Measurements from ENCODE around the gene MSH3. TPM values are rescaled to one million over a fixed set of nuclear protein-coding genes. Genes with fewer than 3 reads are reported as not detected.

MSH3 gene
- total and polyA plus RNA-seq, 2 of the 8 experiments (the other 6 are each of a cell fraction or from before 2014, with no cell fraction given): 3.6 to 22.6 TPM

DNA sequence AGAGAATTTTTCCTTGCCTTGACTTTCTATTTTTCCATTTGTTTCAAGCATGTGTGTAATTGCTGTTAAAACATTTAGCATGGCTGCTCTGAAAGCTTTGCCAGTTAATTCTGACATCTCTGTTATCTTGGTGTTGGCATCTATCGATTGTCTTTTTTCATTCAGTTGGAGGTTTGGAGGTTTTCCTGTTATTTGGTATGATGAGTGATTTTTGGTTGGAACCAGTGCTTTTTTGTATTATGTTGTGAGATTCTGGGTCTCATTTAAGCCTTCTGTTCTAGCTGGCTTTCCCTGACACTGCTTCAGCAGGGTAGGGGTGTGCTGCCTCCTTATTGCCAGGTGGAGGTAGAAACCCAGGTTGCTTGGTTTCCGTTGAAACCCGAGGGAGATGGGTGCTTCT lies 41.2 kb downstream of the MSH3 start (continued):
- TF ChIP-seq, protein P1, sequence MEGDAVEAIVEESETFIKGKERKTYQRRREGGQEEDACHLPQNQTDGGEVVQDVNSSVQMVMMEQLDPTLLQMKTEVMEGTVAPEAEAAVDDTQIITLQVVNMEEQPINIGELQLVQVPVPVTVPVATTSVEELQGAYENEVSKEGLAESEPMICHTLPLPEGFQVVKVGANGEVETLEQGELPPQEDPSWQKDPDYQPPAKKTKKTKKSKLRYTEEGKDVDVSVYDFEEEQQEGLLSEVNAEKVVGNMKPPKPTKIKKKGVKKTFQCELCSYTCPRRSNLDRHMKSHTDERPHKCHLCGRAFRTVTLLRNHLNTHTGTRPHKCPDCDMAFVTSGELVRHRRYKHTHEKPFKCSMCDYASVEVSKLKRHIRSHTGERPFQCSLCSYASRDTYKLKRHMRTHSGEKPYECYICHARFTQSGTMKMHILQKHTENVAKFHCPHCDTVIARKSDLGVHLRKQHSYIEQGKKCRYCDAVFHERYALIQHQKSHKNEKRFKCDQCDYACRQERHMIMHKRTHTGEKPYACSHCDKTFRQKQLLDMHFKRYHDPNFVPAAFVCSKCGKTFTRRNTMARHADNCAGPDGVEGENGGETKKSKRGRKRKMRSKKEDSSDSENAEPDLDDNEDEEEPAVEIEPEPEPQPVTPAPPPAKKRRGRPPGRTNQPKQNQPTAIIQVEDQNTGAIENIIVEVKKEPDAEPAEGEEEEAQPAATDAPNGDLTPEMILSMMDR (IDR thresholded peaks at IDR 0.05; ENCODE audit: control extremely low read depth in 1 of 3, insufficient read depth in 1 of 3, low read depth in 1 of 3, low read length in 3 of 3): no peak
- TF ChIP-seq CTBP2 (IDR thresholded peaks at IDR 0.05; ENCODE audit: borderline replicate concordance, insufficient read depth, insufficient read length, low read length): no peak
- TF ChIP-seq SIX5 (IDR thresholded peaks at IDR 0.05; ENCODE audit: low read depth, low read length): no peak

Measured in H1 (cell line).